Esophagus squamous epithelium (tissue), 5 donors: ENCODE results near the gene CORO7. TPM values are rescaled to one million over a fixed set of nuclear protein-coding genes. Genes with fewer than 3 reads are reported as not detected.

Experiments
- DNase-seq: peaks from one replicate; lab custom pipeline; 2025; lab: John Stamatoyannopoulos, UW
- H3K27ac ChIP-seq, 4 donors: fragments of 200-600 bp; sonication (generic); one replicate each; pipeline ENCODE4 v1.5.1; 2016 to 2019; ENCODE audit warnings: mild to moderate bottlenecking in 1 of 4
- H3K27me3 ChIP-seq, 4 donors: fragments of 200-600 bp; sonication (generic); 1 replicate in 3 of 4; 2 replicates in 1 of 4; pipeline versions ENCODE4 v1.5.1 to v1.6.0; 2017 to 2021; ENCODE audit warnings: antibody characterized with exemption in 1 of 4
- H3K36me3 ChIP-seq, 3 donors: fragments of 200-600 bp; sonication (generic); one replicate each; pipeline ENCODE4 v1.5.1; 2016 to 2019
- H3K4me1 ChIP-seq, 3 donors: fragments of 200-600 bp; sonication (generic); one replicate each; pipeline ENCODE4 v1.5.1; 2017 to 2019
- H3K4me3 ChIP-seq, 4 donors: fragments of 200-600 bp; sonication (generic); 1 replicate in 3 of 4; 2 replicates in 1 of 4; pipeline ENCODE4 v1.5.1; 2016 to 2019; ENCODE audit warnings: mild to moderate bottlenecking in 2 of 4, moderate library complexity in 1 of 4
- H3K9me3 ChIP-seq, 3 donors: fragments of 200-600 bp; sonication (generic); one replicate each; pipeline ENCODE4 v1.5.1; 2016 to 2019
- POLR2A ChIP-seq, 4 donors: fragments of 450-650 bp; IDR thresholded peaks; one replicate each; pipeline ENCODE4 v1.6.1; 2017; ENCODE audit warnings: antibody characterized with exemption in 4 of 4, mild to moderate bottlenecking in 4 of 4, moderate library complexity in 3 of 4
- WGBS, 2 donors: methylation state at CpG; one replicate each; pipeline ENCODE4 v1.1.5; 2018; 5-methylcytosine and 5-hydroxymethylcytosine counted together
- intact Hi-C: fragments of 100-400 bp; cut with DNase I; formaldehyde crosslinking; loops from one replicate; pipeline ENCODE4 v1.15.0; 2022
- total RNA-seq, 4 donors: library from RNA; depleted of rRNA; stranded (reverse); fragments of >200 nt; gene quantifications; one replicate each; pipeline ENCODE4 v1.1.0, GENCODE V29; 2016
- TF ChIP-seq, protein P1 (sequence below), 6 experiments: fragments of 450-650 bp in 4 of 6; fragments of 200-600 bp in 2 of 6; sonication (generic) in 2 of 6; IDR thresholded peaks; one replicate each; pipeline ENCODE4 v1.5.1; 2016 to 2019; ENCODE audit warnings: antibody characterized with exemption in 6 of 6, mild to moderate bottlenecking in 4 of 6, moderate library complexity in 4 of 6
- donor health status: DM: yes; HTN: yes; CAD: no.

The CORO7 gene
- total RNA-seq, 4 donors from 2014 or later: 15.8 to 25.9 (median 17.8) TPM

- no peak for DNase-seq
- Histone ChIP-seq H3K4me3 (no peak overlapping the region), H3K4me1 (peaks cover 0 to 52% (median 0%) of the 10 kb centered on the region in 3 donors), H3K9me3 (no peaks in the 10 kb centered on the region), H3K27ac (peak overlapping the region in 3 of 4 donors; percentile 44 to 65 (median 59)), H3K27me3 (no peaks in the 10 kb centered on the region), H3K36me3 (peaks cover 0 to 85% (median 18%) of the 10 kb centered on the region in 3 donors)
- intact Hi-C loops: no loop called here
- 81 to 82% methylated on average over 12 to 13 of the region's 20 CpGs for WGBS, 2 donors
- TF ChIP-seq POLR2A (IDR thresholded peaks at IDR 0.05): no peak
- TF ChIP-seq, protein P1, sequence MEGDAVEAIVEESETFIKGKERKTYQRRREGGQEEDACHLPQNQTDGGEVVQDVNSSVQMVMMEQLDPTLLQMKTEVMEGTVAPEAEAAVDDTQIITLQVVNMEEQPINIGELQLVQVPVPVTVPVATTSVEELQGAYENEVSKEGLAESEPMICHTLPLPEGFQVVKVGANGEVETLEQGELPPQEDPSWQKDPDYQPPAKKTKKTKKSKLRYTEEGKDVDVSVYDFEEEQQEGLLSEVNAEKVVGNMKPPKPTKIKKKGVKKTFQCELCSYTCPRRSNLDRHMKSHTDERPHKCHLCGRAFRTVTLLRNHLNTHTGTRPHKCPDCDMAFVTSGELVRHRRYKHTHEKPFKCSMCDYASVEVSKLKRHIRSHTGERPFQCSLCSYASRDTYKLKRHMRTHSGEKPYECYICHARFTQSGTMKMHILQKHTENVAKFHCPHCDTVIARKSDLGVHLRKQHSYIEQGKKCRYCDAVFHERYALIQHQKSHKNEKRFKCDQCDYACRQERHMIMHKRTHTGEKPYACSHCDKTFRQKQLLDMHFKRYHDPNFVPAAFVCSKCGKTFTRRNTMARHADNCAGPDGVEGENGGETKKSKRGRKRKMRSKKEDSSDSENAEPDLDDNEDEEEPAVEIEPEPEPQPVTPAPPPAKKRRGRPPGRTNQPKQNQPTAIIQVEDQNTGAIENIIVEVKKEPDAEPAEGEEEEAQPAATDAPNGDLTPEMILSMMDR (IDR thresholded peaks at IDR 0.05): no peak
These were observed 31.2 kb downstream of the CORO7 start for GRCh38 chr16:4385066-4385788.

GRCh38 chr16:4384509-4384942 is 31.9 kb downstream of the CORO7 start:
- no peaks in the 10 kb centered on the region for H3K9me3 ChIP-seq
- intact Hi-C loops: no loop called here
- 51 to 59% methylated on average over 2 to 7 of the region's 20 CpGs for WGBS, 2 donors
- H3K4me1 ChIP-seq: peaks cover 0 to 56% (median 0%) of the 10 kb centered on the region in 3 donors
- DNase-seq: no peak
- H3K4me3 ChIP-seq: no peak overlapping the region
- H3K27ac ChIP-seq: peak overlapping the region in 3 of 4 donors; percentile 5 to 65 (median 44)
- H3K36me3 ChIP-seq: peaks cover 0 to 82% (median 14%) of the 10 kb centered on the region in 3 donors
- TF ChIP-seq, protein P1 (IDR thresholded peaks at IDR 0.05): no peak
- TF ChIP-seq POLR2A (IDR thresholded peaks at IDR 0.05): no peak
- no peaks in the 10 kb centered on the region for H3K27me3 ChIP-seq

GRCh38 chr16:4383591-4384444 is 32.6 kb downstream of the CORO7 start:
- intact Hi-C loops: no loop called here
- DNase-seq: no peak
- Histone ChIP-seq H3K9me3 (no peaks in the 10 kb centered on the region), H3K27me3 (no peaks in the 10 kb centered on the region), H3K4me1 (peaks cover 0 to 62% (median 0%) of the 10 kb centered on the region in 3 donors), H3K27ac (peak overlapping the region in 2 of 4 donors; percentile 44 to 65), H3K36me3 (peaks cover 0 to 87% (median 14%) of the 10 kb centered on the region in 3 donors), H3K4me3 (no peak overlapping the region)
- 100% methylated on average over 7 of the region's 12 CpGs; no CpG with 5 or more reads in 1 of the 2 donors for WGBS, 2 donors
- TF ChIP-seq, protein P1 (IDR thresholded peaks at IDR 0.05): no peak
- TF ChIP-seq POLR2A (IDR thresholded peaks at IDR 0.05): no peak

DNA sequence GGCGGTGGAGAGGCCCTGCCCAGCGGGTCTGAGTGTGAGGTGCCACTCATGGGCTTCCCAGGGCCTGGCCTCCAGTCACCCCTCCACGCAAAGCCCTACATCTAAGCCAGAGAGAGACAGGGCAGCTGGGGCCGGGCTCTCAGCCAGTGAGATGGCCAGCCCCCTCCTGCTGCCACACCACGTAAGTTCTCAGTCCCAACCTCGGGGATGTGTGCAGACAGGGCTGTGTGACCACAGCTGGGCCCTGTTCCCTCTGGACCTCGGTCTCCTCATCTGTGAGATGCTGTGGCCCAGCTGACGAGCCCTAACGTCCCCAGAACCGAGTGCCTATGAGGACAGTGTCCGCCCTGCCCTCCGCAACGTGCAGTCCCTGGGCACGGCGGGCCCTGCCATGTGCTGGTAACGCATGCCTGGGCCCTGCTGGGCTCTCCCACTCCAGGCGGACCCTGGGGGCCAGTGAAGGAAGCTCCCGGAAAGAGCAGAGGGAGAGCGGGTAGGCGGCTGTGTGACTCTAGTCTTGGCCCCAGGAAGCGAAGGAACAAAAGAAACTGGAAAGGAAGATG is 33.5 kb downstream of the CORO7 start:
- no peak for TF ChIP-seq POLR2A (IDR thresholded peaks at IDR 0.05)
- TF ChIP-seq, protein P1 (IDR thresholded peaks at IDR 0.05): no peak
- Histone ChIP-seq H3K4me1 (peaks cover 3 to 63% (median 6%) of the 10 kb centered on the region in 3 donors), H3K27ac (no peak overlapping the region), H3K4me3 (no peak overlapping the region), H3K36me3 (peaks cover 0 to 91% (median 14%) of the 10 kb centered on the region in 3 donors), H3K9me3 (no peaks in the 10 kb centered on the region), H3K27me3 (no peaks in the 10 kb centered on the region)
- intact Hi-C loops: no loop called here
- WGBS, 2 donors: 73 to 80% methylated on average over 13 to 14 of the region's 21 CpGs
- DNase-seq: no peak
